GM23338 (cell line): Measurements from ENCODE around the gene KAZN.

Experiments
- CREB1 ChIP-seq: fragments of 250-450 bp; sonication (Bioruptor Pico); IDR thresholded peaks from 2 replicates; pipeline ENCODE4 v1.5.0; 2020; ENCODE audit warnings: low read depth, mild to moderate bottlenecking, moderate library complexity
- EZH2 ChIP-seq: fragments of 200-600 bp; sonication (generic); IDR thresholded peaks from one replicate; pipeline ENCODE4 v1.8.0; 2017; ENCODE audit warnings: antibody characterized with exemption, mild to moderate bottlenecking, low read depth; ENCODE audit not compliant: unreplicated experiment
- EZH2phosphoT487 ChIP-seq: fragments of 200-600 bp; sonication (generic); IDR thresholded peaks from one replicate; pipeline ENCODE4 v1.8.1; 2018; ENCODE audit warnings: antibody characterized with exemption; ENCODE audit not compliant: unreplicated experiment
- JUNB ChIP-seq: IDR thresholded peaks from one replicate; pipeline ENCODE4 v1.6.1; 2016; ENCODE audit warnings: antibody characterized with exemption; ENCODE audit not compliant: unreplicated experiment
- NANOG ChIP-seq: IDR thresholded peaks from 2 replicates; pipeline ENCODE4 v1.6.1; 2016; ENCODE audit warnings: antibody characterized with exemption, borderline replicate concordance
- POLR2AphosphoS5 ChIP-seq: IDR thresholded peaks from 2 replicates; pipeline ENCODE4 v1.6.1; 2016; ENCODE audit warnings: antibody characterized with exemption, low read depth
- ZNF114 ChIP-seq: fragments of 250-450 bp; sonication (Bioruptor Pico); IDR thresholded peaks from 2 replicates; pipeline ENCODE4 v1.5.0; 2020; ENCODE audit warnings: mild to moderate bottlenecking, moderate library complexity
- TF ChIP-seq, protein P1 (sequence below), 2 experiments: fragments of 200-600 bp in 1 of 2; sonication (generic) in 1 of 2; conservative IDR thresholded peaks; 2 replicates each; pipeline versions ENCODE4 v1.5.1 to v1.6.1; 2016 to 2017; ENCODE audit warnings: antibody characterized with exemption in 2 of 2, low read depth in 2 of 2, mild to moderate bottlenecking in 2 of 2, moderate library complexity in 1 of 2
- TF ChIP-seq, protein P2 (sequence below): IDR thresholded peaks from one replicate; pipeline ENCODE4 v1.6.1; 2018; ENCODE audit warnings: antibody characterized with exemption; ENCODE audit not compliant: unreplicated experiment
- TF ChIP-seq, protein P3 (sequence below): IDR thresholded peaks from 2 replicates; pipeline ENCODE4 v1.6.1; 2016; ENCODE audit warnings: antibody characterized with exemption

DNA sequence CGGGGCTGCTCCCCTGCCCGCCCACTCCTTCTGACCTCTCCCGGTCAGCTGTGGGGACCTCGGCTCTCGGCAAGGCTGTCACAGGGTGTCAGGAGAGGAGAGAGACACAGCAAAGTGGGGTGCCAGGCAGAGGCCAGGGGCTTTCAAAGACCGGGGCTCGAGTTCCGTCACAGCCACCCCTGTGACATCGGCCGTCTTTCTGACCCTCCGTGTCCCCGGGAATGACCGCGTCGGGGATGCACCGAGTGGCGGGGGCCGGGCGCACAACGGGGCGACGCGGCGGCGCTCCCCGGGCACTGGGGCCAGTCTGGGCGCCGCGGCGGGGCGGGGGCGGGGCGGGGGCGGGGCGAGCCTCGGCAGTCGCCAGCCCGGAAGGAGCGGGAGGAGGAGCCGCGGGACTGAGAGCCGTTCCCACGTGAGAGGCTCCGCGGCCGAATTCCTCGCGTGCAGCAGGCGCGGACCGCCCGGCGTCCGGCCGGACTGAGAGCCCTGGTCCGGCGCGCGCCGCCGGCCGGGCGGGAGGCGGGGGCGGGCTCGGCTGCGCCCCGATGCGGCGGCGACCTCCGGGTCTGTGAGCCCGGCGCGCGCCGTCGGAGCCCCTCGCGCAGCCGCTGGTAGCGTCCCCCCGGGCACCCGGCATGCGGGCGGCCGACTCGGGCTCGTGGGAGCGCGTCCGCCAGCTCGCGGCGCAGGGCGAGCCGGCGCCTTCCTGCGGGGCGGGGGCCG is 325.4 kb downstream of the KAZN start:
- TF ChIP-seq NANOG (no peak), POLR2AphosphoS5 (no peak), EZH2 (no peak), EZH2phosphoT487 (no peak), ZNF114 (CRISPR knock-in tag) (no peak), JUNB (no peak), CREB1 (no peak)
- TF ChIP-seq, protein P1, sequence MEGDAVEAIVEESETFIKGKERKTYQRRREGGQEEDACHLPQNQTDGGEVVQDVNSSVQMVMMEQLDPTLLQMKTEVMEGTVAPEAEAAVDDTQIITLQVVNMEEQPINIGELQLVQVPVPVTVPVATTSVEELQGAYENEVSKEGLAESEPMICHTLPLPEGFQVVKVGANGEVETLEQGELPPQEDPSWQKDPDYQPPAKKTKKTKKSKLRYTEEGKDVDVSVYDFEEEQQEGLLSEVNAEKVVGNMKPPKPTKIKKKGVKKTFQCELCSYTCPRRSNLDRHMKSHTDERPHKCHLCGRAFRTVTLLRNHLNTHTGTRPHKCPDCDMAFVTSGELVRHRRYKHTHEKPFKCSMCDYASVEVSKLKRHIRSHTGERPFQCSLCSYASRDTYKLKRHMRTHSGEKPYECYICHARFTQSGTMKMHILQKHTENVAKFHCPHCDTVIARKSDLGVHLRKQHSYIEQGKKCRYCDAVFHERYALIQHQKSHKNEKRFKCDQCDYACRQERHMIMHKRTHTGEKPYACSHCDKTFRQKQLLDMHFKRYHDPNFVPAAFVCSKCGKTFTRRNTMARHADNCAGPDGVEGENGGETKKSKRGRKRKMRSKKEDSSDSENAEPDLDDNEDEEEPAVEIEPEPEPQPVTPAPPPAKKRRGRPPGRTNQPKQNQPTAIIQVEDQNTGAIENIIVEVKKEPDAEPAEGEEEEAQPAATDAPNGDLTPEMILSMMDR (conservative IDR thresholded peaks at IDR 0.05; ENCODE audit: low read depth in 2 of 2) = no peak
- TF ChIP-seq, protein P2, sequence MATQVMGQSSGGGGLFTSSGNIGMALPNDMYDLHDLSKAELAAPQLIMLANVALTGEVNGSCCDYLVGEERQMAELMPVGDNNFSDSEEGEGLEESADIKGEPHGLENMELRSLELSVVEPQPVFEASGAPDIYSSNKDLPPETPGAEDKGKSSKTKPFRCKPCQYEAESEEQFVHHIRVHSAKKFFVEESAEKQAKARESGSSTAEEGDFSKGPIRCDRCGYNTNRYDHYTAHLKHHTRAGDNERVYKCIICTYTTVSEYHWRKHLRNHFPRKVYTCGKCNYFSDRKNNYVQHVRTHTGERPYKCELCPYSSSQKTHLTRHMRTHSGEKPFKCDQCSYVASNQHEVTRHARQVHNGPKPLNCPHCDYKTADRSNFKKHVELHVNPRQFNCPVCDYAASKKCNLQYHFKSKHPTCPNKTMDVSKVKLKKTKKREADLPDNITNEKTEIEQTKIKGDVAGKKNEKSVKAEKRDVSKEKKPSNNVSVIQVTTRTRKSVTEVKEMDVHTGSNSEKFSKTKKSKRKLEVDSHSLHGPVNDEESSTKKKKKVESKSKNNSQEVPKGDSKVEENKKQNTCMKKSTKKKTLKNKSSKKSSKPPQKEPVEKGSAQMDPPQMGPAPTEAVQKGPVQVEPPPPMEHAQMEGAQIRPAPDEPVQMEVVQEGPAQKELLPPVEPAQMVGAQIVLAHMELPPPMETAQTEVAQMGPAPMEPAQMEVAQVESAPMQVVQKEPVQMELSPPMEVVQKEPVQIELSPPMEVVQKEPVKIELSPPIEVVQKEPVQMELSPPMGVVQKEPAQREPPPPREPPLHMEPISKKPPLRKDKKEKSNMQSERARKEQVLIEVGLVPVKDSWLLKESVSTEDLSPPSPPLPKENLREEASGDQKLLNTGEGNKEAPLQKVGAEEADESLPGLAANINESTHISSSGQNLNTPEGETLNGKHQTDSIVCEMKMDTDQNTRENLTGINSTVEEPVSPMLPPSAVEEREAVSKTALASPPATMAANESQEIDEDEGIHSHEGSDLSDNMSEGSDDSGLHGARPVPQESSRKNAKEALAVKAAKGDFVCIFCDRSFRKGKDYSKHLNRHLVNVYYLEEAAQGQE = no peak
- TF ChIP-seq, protein P3, sequence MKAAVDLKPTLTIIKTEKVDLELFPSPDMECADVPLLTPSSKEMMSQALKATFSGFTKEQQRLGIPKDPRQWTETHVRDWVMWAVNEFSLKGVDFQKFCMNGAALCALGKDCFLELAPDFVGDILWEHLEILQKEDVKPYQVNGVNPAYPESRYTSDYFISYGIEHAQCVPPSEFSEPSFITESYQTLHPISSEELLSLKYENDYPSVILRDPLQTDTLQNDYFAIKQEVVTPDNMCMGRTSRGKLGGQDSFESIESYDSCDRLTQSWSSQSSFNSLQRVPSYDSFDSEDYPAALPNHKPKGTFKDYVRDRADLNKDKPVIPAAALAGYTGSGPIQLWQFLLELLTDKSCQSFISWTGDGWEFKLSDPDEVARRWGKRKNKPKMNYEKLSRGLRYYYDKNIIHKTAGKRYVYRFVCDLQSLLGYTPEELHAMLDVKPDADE = no peak
